ENCODE measurements around the gene PSMG4.

GRCh38 chr6:3233904-3234303, 24.8 kb upstream of the PSMG4 start:
- TF ChIP-seq REST (IDR thresholded peaks at IDR 0.05; ENCODE audit: insufficient read depth in 1 of 2, low read depth in 2 of 2, low read length in 2 of 2) (no peak), POLR2AphosphoS5 (IDR thresholded peaks at IDR 0.05; ENCODE audit: low read depth, low read length) (no peak), SIN3A (IDR thresholded peaks at IDR 0.05; ENCODE audit: borderline replicate concordance, insufficient read depth, low read length) (no peak), TAF1 (IDR thresholded peaks at IDR 0.05; ENCODE audit: borderline replicate concordance, insufficient read depth, low read length) (no peak), FOXP2 (optimal IDR thresholded peaks at IDR 0.05; ENCODE audit: borderline replicate concordance, extremely low read depth, extremely low read length, insufficient read depth) (no peak)

All from PFSK-1 (cell line).